Stromal cell of bone marrow (primary cell): ENCODE data around the gene ASTN1.

ENCODE experiments used
- DNase-seq: peaks from one replicate; pipeline ENCODE4 v3.0.0-alpha.2; 2012; ENCODE audit warnings: low read depth

The ASTN1 gene

DNA sequence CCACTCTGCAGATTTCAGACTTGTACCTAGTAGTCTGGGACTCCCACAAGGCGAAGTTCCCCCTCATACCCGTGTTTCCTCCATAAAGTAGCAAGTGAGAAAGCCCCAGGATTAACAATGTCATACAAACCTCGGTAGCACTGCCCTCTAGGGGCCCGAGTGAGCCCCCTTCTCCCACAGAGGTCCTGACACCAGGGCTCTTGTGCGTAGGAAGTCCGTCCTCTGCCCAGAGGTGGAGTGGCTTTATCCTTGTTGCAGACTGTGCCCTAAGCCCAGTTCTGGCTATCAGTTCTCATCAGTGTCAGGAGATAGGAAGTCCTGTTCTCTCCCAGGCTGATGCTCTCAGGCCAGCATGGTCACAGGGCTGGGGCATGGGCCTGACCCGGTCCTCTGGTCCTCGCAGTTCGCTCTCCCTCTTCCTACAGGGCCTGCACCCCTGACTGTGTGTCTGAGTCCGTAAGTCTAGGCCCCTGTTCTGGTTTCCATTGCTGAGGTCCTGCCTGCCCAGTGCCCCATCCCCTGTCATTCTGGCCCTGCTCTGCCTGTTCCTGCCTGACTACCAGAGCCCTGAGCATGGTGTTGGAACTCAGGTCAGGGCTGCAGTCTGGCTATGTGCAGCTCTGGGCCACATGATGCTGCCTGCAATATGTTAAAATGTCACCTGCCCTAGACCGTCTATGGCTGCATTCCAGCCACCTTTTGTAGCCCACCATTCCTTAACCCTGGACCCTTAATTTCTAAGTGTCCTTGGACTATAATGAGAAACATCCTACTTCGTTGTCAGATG is 285.6 kb downstream of the ASTN1 start:
- DNase-seq = no peak

DNA sequence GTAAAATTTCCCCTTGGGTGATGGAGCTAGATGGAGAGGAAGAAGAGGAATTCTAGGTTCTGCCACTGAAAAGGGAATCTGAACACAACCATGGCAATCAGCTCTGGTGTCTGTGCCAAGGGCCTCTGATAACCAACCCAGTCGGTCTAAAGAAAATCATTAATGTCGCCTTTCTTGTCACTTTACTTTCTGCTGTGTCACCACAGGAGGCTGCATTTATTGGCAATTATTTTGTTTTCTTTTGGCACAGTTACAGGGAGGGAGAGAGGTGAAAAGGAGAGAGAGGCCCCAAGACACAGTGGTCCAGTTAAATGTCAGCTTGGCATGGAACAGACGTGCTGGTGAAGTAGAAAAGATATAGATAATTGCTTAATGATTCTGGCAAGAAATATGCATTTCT is 287.0 kb downstream of the ASTN1 start:
- DNase-seq = no peak

DNA sequence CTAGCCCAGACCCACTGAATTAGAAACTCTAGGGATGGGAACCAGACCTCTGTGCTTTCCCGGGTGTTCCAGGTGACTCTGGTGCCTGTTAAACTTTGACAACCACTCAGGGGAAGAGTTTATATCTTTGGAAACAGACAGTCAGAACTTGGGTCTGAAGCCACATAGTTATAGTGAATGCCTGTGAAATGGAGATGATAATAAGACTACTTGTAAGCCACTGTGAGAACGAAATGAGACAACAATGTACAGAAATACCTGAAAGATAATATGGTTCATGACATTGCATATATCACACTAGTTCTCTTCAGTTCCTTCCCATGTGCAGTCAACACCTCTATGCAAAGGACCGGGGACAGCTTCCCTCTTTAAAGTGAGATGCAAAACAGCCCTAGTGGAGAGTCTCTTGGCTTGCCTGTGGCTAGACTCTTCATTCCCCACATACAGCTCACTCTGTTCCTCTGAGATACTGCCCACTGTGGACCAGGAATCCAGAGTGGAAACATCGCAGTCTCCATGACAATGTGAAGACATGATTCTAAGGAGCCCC is 287.5 kb downstream of the ASTN1 start:
- no peak for DNase-seq

DNA sequence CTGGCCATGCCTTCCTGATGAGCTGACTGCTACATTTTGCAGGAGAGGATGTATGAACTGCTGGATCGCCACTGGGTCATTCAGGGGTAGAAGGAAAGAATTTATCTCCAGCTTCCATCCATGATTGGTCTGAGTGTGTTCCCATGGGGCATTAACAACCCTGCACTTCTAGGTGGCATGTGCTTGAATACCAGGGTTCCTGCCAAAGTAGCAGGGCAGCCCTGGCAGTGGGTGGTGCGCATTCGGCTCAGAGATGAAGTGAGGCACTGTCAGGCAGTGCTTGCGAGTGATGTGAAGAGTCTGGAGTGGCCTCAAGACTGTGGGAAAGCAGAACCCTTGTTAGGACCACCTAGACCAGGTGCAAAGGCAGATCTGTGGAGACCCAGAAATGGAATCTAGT is 294.9 kb downstream of the ASTN1 start:
- DNase-seq = no peak

DNA sequence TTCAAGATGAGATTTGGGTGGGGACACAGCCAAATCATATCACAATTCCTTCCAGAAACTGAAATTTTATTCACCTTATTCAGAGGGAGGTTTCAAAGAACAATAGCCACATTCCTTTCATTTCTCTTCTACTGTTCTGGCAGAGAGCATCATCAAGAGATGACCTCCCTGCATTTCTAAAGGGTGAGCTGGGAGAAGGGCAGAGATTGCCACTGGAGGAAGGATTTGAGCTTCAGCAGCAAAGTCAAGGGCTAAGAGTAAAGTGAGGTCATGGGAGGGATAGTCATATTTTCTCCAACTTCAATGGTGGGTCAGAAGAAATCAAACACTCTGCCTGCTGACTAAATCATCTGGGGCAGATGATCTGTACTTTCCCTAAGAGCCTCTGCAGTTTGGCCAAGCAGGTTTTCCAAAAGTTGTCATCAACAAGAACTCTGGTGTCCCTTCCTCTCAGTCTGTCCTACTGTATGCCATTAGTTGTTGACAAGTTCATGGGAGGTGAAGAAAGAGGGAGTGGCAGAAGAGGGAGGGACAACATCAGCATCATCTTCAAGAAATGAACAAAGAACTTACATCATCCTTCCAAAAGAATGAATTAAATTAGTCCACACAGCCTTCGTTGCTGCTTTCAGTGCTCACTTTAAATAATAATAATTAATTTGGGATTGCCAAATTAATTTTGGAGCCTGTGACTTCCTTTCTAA is 298.3 kb downstream of the ASTN1 start:
- DNase-seq = peak; percentile 8

DNA sequence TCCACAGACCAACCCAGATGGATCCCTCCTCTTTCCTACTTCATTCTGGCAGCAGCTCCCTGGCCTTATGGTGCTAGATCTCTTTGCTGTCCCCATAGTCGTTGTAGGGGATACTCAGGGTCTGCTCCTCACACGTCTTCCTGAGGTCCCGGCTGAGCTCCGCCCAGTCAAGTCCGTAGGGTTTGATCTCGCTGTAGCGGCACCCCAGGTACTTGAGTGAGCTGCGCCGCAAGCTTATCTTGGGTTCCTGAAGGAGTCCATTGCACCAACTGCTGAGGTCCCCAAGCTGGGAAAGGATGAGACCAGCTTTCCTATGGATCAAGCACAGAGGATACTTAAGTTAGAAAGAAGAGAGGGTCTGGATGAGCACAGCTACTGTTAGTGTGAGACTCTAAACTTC is 300.3 kb downstream of the ASTN1 start:
- no peak for DNase-seq

DNA sequence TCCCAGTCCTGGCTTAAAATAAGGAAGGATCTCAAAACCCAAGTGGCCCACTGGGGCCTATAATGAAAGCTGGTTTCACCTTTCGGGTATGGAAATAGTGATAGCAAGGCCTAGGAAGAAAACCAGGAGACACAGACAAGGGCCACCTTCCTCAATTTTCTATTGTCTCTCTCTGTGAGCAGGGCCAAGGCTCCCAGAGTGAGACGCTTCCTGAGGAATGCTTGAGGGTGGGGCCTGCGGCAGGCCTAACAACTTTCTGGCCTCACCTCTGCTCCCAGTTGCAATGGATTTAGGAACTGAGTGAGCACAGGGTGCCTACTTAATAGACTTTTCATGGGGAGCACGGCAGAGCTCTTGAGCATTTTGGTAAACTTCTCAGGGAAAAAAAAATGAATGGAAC is 300.9 kb downstream of the ASTN1 start:
- no peak for DNase-seq

DNA sequence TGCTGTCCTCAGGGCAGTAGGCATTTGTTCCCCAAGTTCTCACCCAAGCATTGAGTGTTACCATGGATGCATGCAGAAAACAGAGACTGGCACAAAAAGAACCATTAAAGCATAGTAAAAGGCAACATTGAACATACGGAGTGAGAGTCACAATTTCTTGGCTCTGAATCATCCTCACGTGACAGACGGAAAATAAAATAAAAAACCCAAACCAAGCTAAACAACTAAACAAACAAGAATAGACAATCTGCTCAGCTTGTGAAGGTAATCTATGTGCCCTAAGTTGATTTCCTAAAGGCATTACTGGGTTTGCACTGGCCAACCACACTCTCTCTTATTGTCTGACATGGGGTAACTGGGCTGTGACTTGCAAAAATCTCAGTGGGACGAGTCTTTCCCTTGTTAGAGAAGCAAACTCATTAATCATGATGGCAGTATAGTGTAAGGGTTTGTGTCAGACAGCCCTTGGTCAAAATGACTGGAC is 306.0 kb downstream of the ASTN1 start:
- no peak for DNase-seq

DNA sequence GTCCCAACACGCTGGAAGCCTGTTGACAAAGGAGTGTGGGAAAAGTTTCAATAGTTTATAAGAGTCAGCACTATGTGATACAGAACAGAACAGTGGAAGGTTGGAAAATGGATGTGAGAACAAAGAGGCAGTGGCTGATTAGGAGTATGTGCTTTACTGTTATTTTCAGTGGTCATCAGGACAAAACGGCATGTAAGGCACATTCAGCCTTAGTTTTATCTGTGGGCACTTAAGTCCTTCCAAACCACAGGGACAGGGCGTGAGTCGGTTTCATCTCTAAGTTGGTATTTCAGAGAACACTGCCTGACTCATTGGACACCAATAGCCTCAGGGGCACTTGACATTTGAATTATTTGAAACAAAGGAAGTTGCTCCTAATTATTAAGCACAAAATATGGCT is 306.9 kb downstream of the ASTN1 start:
- DNase-seq = no peak

DNA sequence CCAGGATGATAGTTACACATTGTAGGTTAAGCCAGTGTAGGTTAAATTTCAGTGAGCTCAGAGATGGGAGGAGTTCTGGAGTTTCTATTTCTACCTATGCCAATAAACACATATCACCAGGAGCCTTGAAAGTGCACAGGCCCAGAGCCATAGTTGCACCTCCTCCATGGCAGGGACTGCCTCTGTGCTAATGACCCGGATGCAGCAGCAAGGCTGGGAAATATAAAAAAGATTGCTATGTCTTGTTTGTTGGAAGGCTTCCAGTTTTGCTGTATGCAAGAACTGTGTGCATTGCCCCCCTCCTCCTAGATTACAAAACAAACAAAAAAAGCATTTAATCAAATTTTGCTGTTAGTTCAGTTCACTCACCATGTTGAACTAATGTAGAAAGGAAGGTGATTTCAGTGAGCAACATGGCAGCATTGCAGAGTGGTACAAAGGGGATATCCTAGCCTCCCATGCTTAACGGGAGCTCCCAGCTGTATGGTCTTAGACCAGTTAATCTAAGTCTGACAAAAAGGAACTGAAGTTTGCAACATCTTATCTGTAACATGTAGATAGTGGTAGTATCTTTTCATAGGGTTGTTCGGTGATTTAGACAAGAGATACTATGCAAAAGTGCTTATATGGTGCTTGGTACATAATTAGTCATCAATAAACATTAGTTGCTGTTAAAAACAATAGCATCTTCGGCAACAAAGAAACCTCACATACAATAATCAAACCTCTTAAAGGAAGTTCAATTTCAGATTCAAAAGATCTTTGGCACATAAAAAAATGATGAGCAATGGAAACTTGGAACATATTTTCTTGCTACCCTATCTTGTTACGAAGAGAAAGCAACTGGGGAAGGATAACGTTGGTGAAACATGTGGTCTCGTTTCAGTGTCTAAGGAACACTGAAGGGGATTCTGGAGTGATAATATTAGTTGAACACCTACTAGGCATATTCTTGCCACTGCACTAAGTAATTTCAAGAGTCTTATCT is 309.5 kb downstream of the ASTN1 start:
- DNase-seq = no peak

DNA sequence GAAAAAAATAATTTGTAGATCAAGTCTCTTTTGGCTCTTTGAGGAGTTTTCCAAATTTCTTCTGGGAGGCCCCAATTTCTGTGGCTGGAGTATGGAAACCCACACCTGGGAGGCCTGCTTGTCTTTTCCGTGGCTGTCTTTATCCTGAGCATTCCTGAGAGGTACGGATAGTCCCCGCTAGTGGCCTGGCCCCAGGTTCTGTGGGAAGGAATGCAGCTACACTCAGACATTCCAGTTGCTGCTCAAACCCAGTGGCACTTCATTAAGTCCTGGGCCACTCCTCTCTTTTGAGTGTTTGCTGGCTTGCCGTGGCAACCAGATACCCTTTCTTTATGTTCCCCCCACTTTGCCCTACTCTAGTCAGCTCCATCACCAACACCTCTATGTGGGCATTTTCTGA is 310.4 kb downstream of the ASTN1 start:
- DNase-seq = no peak

DNA sequence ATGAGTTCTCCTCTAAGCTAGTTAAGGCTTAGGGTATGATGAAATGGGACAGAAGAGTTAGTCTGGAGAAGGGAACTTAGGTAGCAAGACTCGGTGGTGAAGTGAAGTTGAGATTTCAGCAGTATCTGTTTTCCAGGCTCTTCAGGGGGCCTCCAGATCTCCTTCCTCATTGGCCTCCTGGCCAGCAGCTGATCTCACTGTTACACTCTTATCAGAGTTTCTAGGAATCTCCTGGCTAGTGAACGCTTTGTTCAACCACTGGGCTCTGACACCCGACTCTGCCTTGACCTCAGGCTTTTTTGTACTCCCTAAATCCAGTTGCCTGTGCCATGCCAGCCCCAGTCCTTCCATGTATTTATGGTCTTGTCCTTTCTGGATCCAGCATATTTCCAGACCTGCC is 311.0 kb downstream of the ASTN1 start:
- no peak for DNase-seq

DNA sequence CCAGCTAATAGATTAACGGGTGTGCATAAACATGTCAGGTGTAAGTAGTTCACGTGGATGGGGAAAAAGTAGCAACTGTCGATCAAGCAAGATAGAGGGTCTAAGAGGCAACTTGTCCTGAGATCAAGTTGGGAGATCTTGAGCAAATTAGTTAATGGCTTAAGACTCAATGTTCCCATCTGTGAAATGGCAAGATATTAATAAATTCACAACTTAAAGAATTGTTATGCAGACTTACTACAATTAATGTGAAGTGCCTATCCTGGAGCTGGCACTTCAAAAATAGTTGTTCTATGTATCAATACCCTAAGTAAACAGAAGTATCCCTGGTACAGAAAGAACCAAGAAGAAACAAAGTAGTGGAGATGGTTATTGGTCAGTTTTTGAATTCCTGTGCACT is 312.4 kb downstream of the ASTN1 start:
- DNase-seq = no peak

DNA sequence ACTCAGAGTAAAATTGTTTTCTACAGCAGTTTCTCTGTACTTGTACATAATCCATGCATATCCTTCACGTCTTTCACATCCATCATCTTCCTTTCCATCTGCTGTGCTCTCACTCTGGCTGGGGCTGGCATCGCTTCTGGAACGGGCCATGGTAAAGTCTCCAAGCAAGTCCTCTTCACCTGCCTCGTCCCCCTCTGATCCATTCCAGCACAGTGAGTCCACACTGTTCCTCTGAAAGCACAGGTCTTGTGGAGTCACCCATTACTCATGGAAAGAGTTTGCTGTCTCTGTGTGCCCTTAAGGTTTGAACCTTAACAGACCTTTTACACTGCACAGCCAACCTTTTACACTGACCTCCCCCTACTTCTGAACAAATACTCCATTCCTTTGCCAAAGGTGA is 313.6 kb downstream of the ASTN1 start:
- DNase-seq = no peak

DNA sequence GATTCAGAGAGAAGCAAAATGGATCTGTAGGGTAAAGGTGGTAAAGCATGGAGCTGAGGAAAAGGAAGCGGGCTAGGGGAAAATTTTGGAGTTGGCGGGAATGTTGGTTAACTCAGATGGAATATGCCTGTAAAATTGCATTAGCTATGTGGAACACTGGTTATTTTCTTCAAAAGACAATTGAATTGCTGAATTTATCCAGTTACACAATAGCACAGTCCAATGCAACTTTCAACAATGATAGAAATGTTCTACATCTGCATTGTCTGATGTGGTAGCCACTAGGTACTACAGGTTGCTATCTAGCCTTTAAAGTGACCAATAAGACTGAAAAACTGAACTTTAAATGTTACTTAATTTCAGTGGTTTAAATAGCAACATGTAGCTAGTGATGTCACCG is 315.2 kb downstream of the ASTN1 start:
- DNase-seq = no peak

DNA sequence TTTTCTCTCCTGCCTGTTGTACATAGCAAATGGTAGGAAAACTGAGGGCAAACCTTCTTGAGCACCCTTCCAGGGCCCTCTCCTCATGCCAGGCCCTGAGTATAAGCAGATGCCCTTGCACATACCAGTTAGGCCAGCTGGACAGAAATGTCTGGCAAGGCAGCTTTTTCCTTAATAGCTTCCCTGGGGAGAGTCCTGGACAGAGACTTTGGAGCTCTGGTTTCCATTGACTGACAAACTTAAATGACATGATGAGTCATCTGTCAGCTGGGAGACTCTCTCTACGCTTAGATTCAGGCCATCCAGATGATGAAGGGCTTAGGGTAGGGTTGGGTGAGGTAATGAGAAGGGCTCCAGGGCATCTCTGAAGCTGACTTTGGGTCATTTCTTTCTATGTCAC is 317.5 kb downstream of the ASTN1 start:
- DNase-seq = no peak

DNA sequence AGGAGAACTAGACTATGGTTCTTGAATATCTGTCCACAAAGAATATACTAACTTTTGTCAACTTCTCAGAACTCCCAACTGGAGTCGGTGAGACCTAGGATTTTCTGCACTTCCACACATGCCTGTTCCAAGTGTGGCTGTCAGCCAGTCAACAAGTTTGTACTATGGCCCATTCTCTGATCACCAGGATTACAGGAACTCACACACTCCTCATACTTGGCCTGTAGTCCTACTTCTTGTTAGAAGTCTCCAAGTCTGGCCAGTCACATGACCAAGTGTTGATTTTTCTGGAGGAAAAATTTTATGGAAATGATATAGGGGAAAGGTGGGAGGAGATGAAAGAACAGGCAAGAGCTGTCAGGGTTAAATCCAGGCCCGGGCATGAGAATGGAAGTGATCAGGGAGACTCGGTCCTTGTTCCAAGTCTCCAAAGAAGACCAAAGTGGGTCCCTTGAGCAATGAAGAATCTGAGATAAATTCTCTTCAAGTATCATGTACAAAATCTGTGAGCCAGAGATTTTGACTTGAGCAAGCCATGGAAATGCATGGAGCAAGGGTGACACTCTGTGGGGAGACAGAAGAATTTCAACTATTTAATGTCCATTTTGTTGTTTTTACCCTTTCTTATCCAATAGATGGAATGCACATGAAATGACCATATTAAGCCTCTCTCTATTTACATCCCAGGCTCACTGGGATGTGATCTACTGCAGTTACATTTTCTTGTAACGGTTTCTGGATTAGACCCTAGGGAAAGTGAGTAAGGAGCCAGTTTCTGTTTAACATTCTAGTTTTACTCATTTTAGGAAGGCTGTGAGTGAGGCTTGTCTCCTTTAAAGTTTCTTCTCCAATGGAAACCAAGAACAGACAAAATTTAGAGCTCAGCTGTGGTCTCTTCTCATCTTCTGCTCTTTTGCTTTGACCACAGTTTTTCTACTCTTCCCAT is 320.9 kb downstream of the ASTN1 start:
- DNase-seq = peak; percentile 52

DNA sequence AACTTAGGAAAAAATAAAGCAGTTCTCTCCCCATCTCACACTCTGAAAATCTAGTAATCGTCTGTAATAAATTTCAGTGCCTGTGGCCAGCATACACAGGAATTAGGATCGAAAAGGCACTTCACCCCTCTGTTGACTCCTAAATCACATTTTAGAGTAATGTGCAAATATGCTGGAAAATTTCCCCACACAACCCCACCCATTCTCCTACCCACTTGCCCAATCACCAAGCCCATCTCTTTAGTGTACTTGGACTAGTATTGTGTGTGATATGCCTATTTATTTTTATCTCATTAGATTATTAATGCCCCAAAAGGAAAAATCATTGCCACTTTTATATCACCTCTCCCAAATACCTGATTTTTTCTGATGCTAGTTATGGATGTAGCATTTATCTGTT is 323.3 kb downstream of the ASTN1 start:
- DNase-seq = no peak

DNA sequence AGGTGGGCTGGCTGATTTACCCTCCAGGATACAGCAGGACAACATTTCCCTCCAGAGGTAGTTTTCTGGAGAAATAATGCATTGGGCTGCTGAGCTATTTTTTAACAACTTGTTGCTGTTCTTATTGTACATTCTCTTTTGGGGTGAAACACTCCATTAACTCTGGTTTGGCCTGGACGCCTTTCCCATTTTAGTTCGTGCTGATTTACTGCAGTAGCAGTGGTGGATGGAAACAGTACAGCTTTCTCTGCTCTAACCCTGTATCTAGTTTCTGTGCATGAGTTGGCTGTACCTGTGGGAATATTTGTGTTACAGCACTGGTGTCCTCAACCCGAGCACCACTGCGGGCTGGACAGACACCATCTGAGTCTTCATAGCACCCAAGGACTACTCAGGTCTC is 325.3 kb downstream of the ASTN1 start:
- no peak for DNase-seq

DNA sequence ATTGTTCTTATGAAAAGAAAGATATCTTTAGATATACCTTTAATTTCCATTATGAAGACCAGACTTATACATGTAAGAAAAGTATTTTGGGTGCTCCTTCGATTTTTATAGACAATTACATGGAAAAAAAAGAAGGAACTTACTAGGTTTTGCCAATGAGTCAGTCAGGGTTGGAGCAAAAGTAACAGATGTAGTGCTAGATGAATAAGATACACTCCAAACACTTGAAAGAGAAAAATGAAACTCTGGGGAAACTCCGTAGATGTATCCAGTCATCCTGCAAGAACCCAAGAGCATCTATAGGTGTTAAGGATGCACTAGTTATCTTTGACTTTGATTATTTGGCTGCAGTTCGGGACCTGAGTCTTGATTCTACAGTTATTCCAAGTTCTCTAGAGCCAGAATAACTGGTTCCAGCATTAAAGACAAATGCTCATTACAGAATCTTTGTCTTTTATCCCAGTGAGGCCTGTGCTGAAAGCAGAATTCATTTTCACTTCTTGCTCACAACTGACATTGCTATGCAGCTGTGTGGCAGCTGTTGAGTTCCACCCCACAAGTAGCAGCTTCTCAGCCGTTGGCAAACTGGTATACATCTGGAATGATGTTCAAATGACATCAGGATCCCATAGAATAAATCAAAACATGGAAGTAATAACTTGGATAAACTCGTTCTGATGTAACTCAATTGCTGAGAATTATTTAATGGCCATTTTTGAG is 326.1 kb downstream of the ASTN1 start:
- DNase-seq = no peak
